ENCODE measurements around the gene RPAP3. TPM values are rescaled to one million over a fixed set of nuclear protein-coding genes. Genes with fewer than 3 reads are reported as not detected.
A peak's percentile ranks its signal among the peaks of the same experiment; 100 is the strongest.

The RPAP3 gene
- total RNA-seq, 2 experiments from 2014 or later: 21.6 to 53.9 TPM

GRCh38 chr12:47710278-47710677 lies 4.4 kb upstream of the RPAP3 start:
- peak overlapping the region; percentile 53; the same call in 1 of the 2 replicates for H2AFZ ChIP-seq (ENCODE audit: low read length)
- H3K79me2 ChIP-seq (ENCODE audit: insufficient read depth, low read depth, low read length): peaks cover 29% of the 10 kb centered on the region
- CTCF ChIA-PET (ENCODE audit: unreplicated experiment): interaction anchor here (1.0 to 1.2 kb wide), 2 partner anchors 57 to 126 kb away, joined by 4 to 6 read pairs; no protein-coding TSS in a partner anchor
- H3K27ac ChIP-seq (ENCODE audit: low read depth, low read length, poor library complexity, severe bottlenecking): peak overlapping the region; percentile 6
- H4K20me1 ChIP-seq (ENCODE audit: insufficient read depth, low read length): no peaks in the 10 kb centered on the region
- H3K4me3 ChIP-seq (ENCODE audit: low read depth, low read length, poor library complexity, severe bottlenecking): no peak overlapping the region
- H3K4me1 ChIP-seq (ENCODE audit: insufficient read depth, low read length, poor library complexity, severe bottlenecking): peaks cover 36% of the 10 kb centered on the region
- H3K9me3 ChIP-seq (ENCODE audit: low read length): no peaks in the 10 kb centered on the region
- no peaks in the 10 kb centered on the region for H3K9me2 ChIP-seq (ENCODE audit: insufficient read depth, low read length)
- TF ChIP-seq CTCF (conservative IDR thresholded peaks at IDR 0.05; ENCODE audit: low read length) (no peak), EZH2phosphoT487 (IDR thresholded peaks at IDR 0.05; ENCODE audit: borderline replicate concordance, low read depth, low read length) (no peak)
- no peak for DNase-seq (ENCODE audit: low spot score)
- H3K4me2 ChIP-seq (ENCODE audit: low read length): peak overlapping the region; percentile 95
- intact Hi-C loops (cut with micrococcal nuclease; ENCODE audit: unreplicated experiment): no loop called here
- POLR2A ChIA-PET: interaction anchor here (0.8 kb wide), 1 partner anchor 57 kb away, joined by 4 read pairs; no protein-coding TSS in a partner anchor
- no peaks in the 10 kb centered on the region for H3K36me3 ChIP-seq (ENCODE audit: insufficient read depth, low read length)
- BruUV-seq (replicated peaks): no TSS peak

DNA sequence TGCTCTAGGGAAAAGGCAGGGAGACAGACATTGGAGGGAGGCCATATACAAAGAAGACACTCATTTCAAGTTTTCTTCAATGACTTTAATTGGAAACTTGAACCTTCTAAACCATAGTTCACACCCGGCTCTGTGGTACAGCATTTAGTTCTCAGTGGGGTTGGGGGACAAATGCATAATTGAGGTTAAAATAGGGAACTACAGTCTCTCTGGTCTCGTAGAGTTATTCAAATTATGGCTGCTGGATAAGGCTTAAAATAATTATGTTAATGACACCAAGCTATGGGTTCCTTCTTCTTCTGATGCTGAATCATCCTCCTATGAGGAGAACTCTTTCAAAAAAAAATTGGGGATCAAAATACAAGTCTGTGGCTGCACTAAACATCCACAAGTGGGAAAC lies 3.8 kb upstream of the RPAP3 start:
- ChIA-PET POLR2A (interaction anchor here (0.6 to 0.9 kb wide), 3 partner anchors 23 to 170 kb away, joined by 3 to 4 read pairs (median 3); no protein-coding TSS in a partner anchor), CTCF (ENCODE audit: unreplicated experiment) (interaction anchor here (1.0 to 1.2 kb wide), 2 partner anchors 57 to 126 kb away, joined by 4 to 6 read pairs; no protein-coding TSS in a partner anchor)
- DNase-seq (ENCODE audit: low spot score): peak; percentile 29
- Histone ChIP-seq H3K4me2 (ENCODE audit: low read length) (peak overlapping the region; percentile 95), H4K20me1 (ENCODE audit: insufficient read depth, low read length) (0 out of 2 replicates have a peak, but pooled peaks cover 5% of the 10 kb centered on the region), H3K9me3 (ENCODE audit: low read length) (no peaks in the 10 kb centered on the region), H3K36me3 (ENCODE audit: insufficient read depth, low read length) (no peaks in the 10 kb centered on the region), H3K79me2 (ENCODE audit: insufficient read depth, low read depth, low read length) (peaks cover 35% of the 10 kb centered on the region), H3K4me1 (ENCODE audit: insufficient read depth, low read length, poor library complexity, severe bottlenecking) (peaks cover 42% of the 10 kb centered on the region), H3K9me2 (ENCODE audit: insufficient read depth, low read length) (no peaks in the 10 kb centered on the region), H3K27ac (ENCODE audit: low read depth, low read length, poor library complexity, severe bottlenecking) (peak overlapping the region; percentile 83), H2AFZ (ENCODE audit: low read length) (peak overlapping the region; percentile 53; the same call in 1 of the 2 replicates), H3K4me3 (ENCODE audit: low read depth, low read length, poor library complexity, severe bottlenecking) (peak overlapping the region; percentile 29)
- no TSS peak for BruUV-seq (replicated peaks)
- no peak for TF ChIP-seq CTCF (conservative IDR thresholded peaks at IDR 0.05; ENCODE audit: low read length)
- TF ChIP-seq EZH2phosphoT487 (IDR thresholded peaks at IDR 0.05; ENCODE audit: borderline replicate concordance, low read depth, low read length): no peak
- intact Hi-C loops (cut with micrococcal nuclease; ENCODE audit: unreplicated experiment): loop anchor here (5.0 kb wide), 1 partner anchor 253 kb away; the partner anchor contains the start of gene TMEM106C

GRCh38 chr12:47709237-47709636 lies 3.4 kb upstream of the RPAP3 start:
- TF ChIP-seq CTCF (conservative IDR thresholded peaks at IDR 0.05; ENCODE audit: low read length) (no peak), EZH2phosphoT487 (IDR thresholded peaks at IDR 0.05; ENCODE audit: borderline replicate concordance, low read depth, low read length) (no peak)
- POLR2A ChIA-PET: interaction anchor here (0.6 to 0.9 kb wide), 2 partner anchors 23 to 171 kb away, joined by 3 read pairs; no protein-coding TSS in a partner anchor
- H3K4me1 ChIP-seq (ENCODE audit: insufficient read depth, low read length, poor library complexity, severe bottlenecking): peaks cover 44% of the 10 kb centered on the region
- peak overlapping the region; percentile 95 for H3K4me2 ChIP-seq (ENCODE audit: low read length)
- H3K36me3 ChIP-seq (ENCODE audit: insufficient read depth, low read length): no peaks in the 10 kb centered on the region
- CTCF ChIA-PET (ENCODE audit: unreplicated experiment): no interaction called here
- H4K20me1 ChIP-seq (ENCODE audit: insufficient read depth, low read length): 0 out of 2 replicates have a peak, but pooled peaks cover 5% of the 10 kb centered on the region
- peak overlapping the region; percentile 83 for H3K27ac ChIP-seq (ENCODE audit: low read depth, low read length, poor library complexity, severe bottlenecking)
- no peak for DNase-seq (ENCODE audit: low spot score)
- BruUV-seq (replicated peaks): no TSS peak
- intact Hi-C loops (cut with micrococcal nuclease; ENCODE audit: unreplicated experiment): loop anchor here (5.0 kb wide), 1 partner anchor 253 kb away; the partner anchor contains the start of gene TMEM106C
- no peaks in the 10 kb centered on the region for H3K9me2 ChIP-seq (ENCODE audit: insufficient read depth, low read length)
- H3K4me3 ChIP-seq (ENCODE audit: low read depth, low read length, poor library complexity, severe bottlenecking): peak overlapping the region; percentile 29
- peak overlapping the region; percentile 53; the same call in 1 of the 2 replicates for H2AFZ ChIP-seq (ENCODE audit: low read length)
- H3K9me3 ChIP-seq (ENCODE audit: low read length): no peaks in the 10 kb centered on the region
- peaks cover 37% of the 10 kb centered on the region for H3K79me2 ChIP-seq (ENCODE audit: insufficient read depth, low read depth, low read length)
